ENCODE data around the gene MAP3K15. TPM values are rescaled to one million over a fixed set of nuclear protein-coding genes. Genes with fewer than 3 reads are reported as not detected.

The MAP3K15 gene
- total RNA-seq, 1 donor from 2014 or later: 2.9 TPM

- no peak for DNase-seq (ENCODE audit: extremely low spot score, unreplicated experiment)
- H3K4me3 Mint-ChIP-seq: no peak overlapping the region
- H3K9me3 Mint-ChIP-seq: no peaks in the 10 kb centered on the region
- TF ChIP-seq CTCF (conservative IDR thresholded peaks at IDR 0.05): no peak
- H3K36me3 Mint-ChIP-seq: peaks cover 9% of the 10 kb centered on the region
- no peaks in the 10 kb centered on the region for H3K4me1 Mint-ChIP-seq (ENCODE audit: unreplicated experiment)
- no peak overlapping the region for H3K27ac Mint-ChIP-seq
- H3K27me3 Mint-ChIP-seq: no peaks in the 10 kb centered on the region
These were observed 154.4 kb downstream of the MAP3K15 start for GRCh38 chrX:19360903-19361302.

GRCh38 chrX:19358521-19358920 is 156.8 kb downstream of the MAP3K15 start:
- H3K27ac Mint-ChIP-seq: no peak overlapping the region
- H3K9me3 Mint-ChIP-seq: no peaks in the 10 kb centered on the region
- no peak overlapping the region for H3K4me3 Mint-ChIP-seq
- no peak for TF ChIP-seq CTCF (conservative IDR thresholded peaks at IDR 0.05)
- DNase-seq (ENCODE audit: extremely low spot score, unreplicated experiment): no peak
- no peaks in the 10 kb centered on the region for H3K4me1 Mint-ChIP-seq (ENCODE audit: unreplicated experiment)
- H3K36me3 Mint-ChIP-seq: peaks cover 9% of the 10 kb centered on the region
- no peaks in the 10 kb centered on the region for H3K27me3 Mint-ChIP-seq

- Mint-ChIP-seq H3K9me3 (no peaks in the 10 kb centered on the region), H3K27ac (no peak overlapping the region), H3K4me3 (no peak overlapping the region), H3K27me3 (no peaks in the 10 kb centered on the region), H3K4me1 (ENCODE audit: unreplicated experiment) (no peaks in the 10 kb centered on the region), H3K36me3 (peaks cover 18% of the 10 kb centered on the region)
- no peak for TF ChIP-seq CTCF (conservative IDR thresholded peaks at IDR 0.05)
- no peak for DNase-seq (ENCODE audit: extremely low spot score, unreplicated experiment)
These were observed 160.7 kb downstream of the MAP3K15 start for GRCh38 chrX:19354625-19355024.

- Mint-ChIP-seq H3K27ac (no peak overlapping the region), H3K27me3 (no peaks in the 10 kb centered on the region), H3K9me3 (no peaks in the 10 kb centered on the region), H3K4me1 (ENCODE audit: unreplicated experiment) (no peaks in the 10 kb centered on the region), H3K36me3 (peaks cover 9% of the 10 kb centered on the region), H3K4me3 (no peak overlapping the region)
- no peak for TF ChIP-seq CTCF (conservative IDR thresholded peaks at IDR 0.05)
- DNase-seq (ENCODE audit: extremely low spot score, unreplicated experiment): no peak
These were observed 164.3 kb downstream of the MAP3K15 start for GRCh38 chrX:19350941-19351384.

- no peak for DNase-seq (ENCODE audit: extremely low spot score, unreplicated experiment)
- Mint-ChIP-seq H3K27me3 (no peaks in the 10 kb centered on the region), H3K4me1 (ENCODE audit: unreplicated experiment) (no peaks in the 10 kb centered on the region), H3K27ac (no peak overlapping the region), H3K4me3 (no peak overlapping the region), H3K9me3 (no peaks in the 10 kb centered on the region), H3K36me3 (peaks cover 9% of the 10 kb centered on the region)
- no peak for TF ChIP-seq CTCF (conservative IDR thresholded peaks at IDR 0.05)
These were observed 166.0 kb downstream of the MAP3K15 start for GRCh38 chrX:19349264-19349663.

GRCh38 chrX:19347916-19348315 is 167.4 kb downstream of the MAP3K15 start:
- H3K9me3 Mint-ChIP-seq: no peaks in the 10 kb centered on the region
- no peaks in the 10 kb centered on the region for H3K27me3 Mint-ChIP-seq
- no peak overlapping the region for H3K27ac Mint-ChIP-seq
- DNase-seq (ENCODE audit: extremely low spot score, unreplicated experiment): no peak
- no peak overlapping the region for H3K4me3 Mint-ChIP-seq
- H3K36me3 Mint-ChIP-seq: peaks cover 9% of the 10 kb centered on the region
- peaks cover 3% of the 10 kb centered on the region for H3K4me1 Mint-ChIP-seq (ENCODE audit: unreplicated experiment)
- no peak for TF ChIP-seq CTCF (conservative IDR thresholded peaks at IDR 0.05)

Data from type B pancreatic cell (in vitro differentiated cells).